IPS DF 6.9 (cell line): ENCODE data around the gene NCOA4.
"Not testable (repeated sequence)": the region's sequence is repeated elsewhere in the genome, so short reads cannot be mapped to it uniquely, and the experiment has no call there.

Source experiments
- DNase-seq: peaks from one replicate; pipeline ENCODE4 v3.0.0-alpha.2; 2013; ENCODE audit warnings: low read depth, low spot score
- H3K27ac ChIP-seq: one replicate; pipeline ENCODE4 v1.5.1; 2013; ENCODE audit warnings: low read length, control low read depth
- H3K27me3 ChIP-seq: 2 replicates; pipeline ENCODE4 v1.6.1; 2013; ENCODE audit warnings: mild to moderate bottlenecking, low read length; ENCODE audit not compliant: control insufficient read depth, insufficient read depth
- H3K36me3 ChIP-seq: 2 replicates; pipeline ENCODE4 v1.6.1; 2013; ENCODE audit warnings: low read length; ENCODE audit not compliant: control insufficient read depth, insufficient read depth
- H3K4me1 ChIP-seq: 2 replicates; pipeline ENCODE4 v1.6.1; 2013; ENCODE audit warnings: low read length; ENCODE audit not compliant: control insufficient read depth, insufficient read depth
- H3K4me3 ChIP-seq: 2 replicates; pipeline ENCODE4 v1.5.1; 2013; ENCODE audit warnings: mild to moderate bottlenecking, low read length
- H3K9me3 ChIP-seq: 2 replicates; pipeline ENCODE4 v1.6.1; 2013; ENCODE audit warnings: low read length, inconsistent platforms; ENCODE audit not compliant: control insufficient read depth, insufficient read depth
- WGBS: extraction: QIAGEN DNeasy Blood & Tissue Kit; methylation state at CpG from one replicate; pipeline ENCODE4 v1.1.7; 2013; ENCODE audit warnings: mixed read lengths, missing lambda C conversion rate; ENCODE audit not compliant: insufficient read length, insufficient coverage; 5-methylcytosine and 5-hydroxymethylcytosine counted together

Gene NCOA4

GRCh38 chr10:46052057-46052790, 21.8 kb upstream of the NCOA4 start:
- no CpG with 5 or more reads among the region's 7 CpGs for WGBS
- Histone ChIP-seq H3K27ac (no peak overlapping the region), H3K4me3 (no peak overlapping the region), H3K36me3 (no peaks in the 10 kb centered on the region), H3K9me3 (no peaks in the 10 kb centered on the region), H3K27me3 (no peaks in the 10 kb centered on the region), H3K4me1 (peaks cover 3% of the 10 kb centered on the region; the same call in 1 of the 2 replicates)
- no peak for DNase-seq

GRCh38 chr10:46050941-46051623, 20.7 kb upstream of the NCOA4 start:
- WGBS, result no CpG with 5 or more reads among the region's 11 CpGs
- Histone ChIP-seq H3K36me3 (no peaks in the 10 kb centered on the region), H3K27ac (no peak overlapping the region), H3K9me3 (no peaks in the 10 kb centered on the region), H3K27me3 (no peaks in the 10 kb centered on the region), H3K4me3 (no peak overlapping the region), H3K4me1 (peaks cover 3% of the 10 kb centered on the region; the same call in 1 of the 2 replicates)
- no peak for DNase-seq

- H3K4me3 ChIP-seq, H3K4me1 ChIP-seq, H3K9me3 ChIP-seq, H3K27ac ChIP-seq, H3K27me3 ChIP-seq, DNase-seq, H3K36me3 ChIP-seq: not testable (repeated sequence)
- WGBS, result no CpG with 5 or more reads among the region's 11 CpGs
Measured at GRCh38 chr10:46049497-46049831, 19.0 kb upstream of the NCOA4 start.

DNA sequence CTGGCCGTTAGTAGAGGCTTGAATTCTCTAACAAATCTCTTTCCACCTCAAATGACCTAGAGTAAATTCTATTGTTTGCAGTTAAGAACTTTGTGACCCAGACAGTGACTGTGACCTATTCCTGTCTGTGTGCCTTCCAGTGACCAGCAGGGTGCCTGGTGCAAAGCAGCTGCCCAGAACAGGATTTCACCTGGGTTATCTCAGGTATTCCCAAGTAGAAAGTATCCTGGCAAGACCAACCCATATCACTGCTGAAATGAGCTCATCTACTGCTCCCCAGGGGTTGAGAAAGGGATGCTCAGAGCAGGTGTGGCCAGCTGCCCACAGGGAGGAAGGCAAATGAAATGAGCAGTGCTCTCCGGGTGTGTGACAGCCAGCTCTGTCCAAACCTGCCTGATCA, 17.7 kb upstream of the NCOA4 start:
- no peak overlapping the region for H3K4me3 ChIP-seq
- H3K36me3 ChIP-seq, result no peaks in the 10 kb centered on the region
- H3K4me1 ChIP-seq, result 0 out of 2 replicates have a peak, but pooled peaks cover 2% of the 10 kb centered on the region
- no peaks in the 10 kb centered on the region for H3K9me3 ChIP-seq
- no CpG with 5 or more reads among the region's 2 CpGs for WGBS
- H3K27ac ChIP-seq, result no peak overlapping the region
- DNase-seq, result no peak
- H3K27me3 ChIP-seq, result no peaks in the 10 kb centered on the region

GRCh38 chr10:46046261-46046660, 15.8 kb upstream of the NCOA4 start, which contains the start of gene MSMB:
Gene MSMB, minus strand, starts transcription at chr10:46046269. Its CDS starts 32 bp downstream, at chr10:46046237.
- Histone ChIP-seq H3K36me3 (no peaks in the 10 kb centered on the region), H3K27me3 (no peaks in the 10 kb centered on the region), H3K9me3 (no peaks in the 10 kb centered on the region), H3K4me3 (no peak within 1 kb of the TSS), H3K27ac (no peak within 1 kb of the TSS), H3K4me1 (no peaks in the 10 kb centered on the region)
- no CpG with 5 or more reads among the region's 7 CpGs for WGBS
- no peak for DNase-seq

DNA sequence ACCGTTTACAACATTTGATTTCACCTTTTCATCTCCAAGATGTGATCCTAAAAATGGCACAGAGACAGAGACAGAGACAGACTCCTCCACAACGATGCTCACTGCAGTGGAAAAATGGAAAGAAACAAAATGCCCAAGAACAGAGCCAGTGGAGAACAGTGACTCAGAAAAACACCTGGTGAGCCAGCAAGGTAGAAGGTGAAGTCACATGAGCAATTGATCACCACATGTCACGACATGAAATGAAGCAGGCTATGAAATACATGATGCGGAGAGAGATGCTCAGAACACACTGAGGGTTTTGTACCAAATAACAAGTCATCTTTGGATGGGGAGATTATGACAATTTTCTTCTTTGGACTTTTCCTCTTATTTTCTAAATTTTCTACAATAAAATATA, 12.1 kb upstream of the NCOA4 start:
- H3K4me1 ChIP-seq, result no peaks in the 10 kb centered on the region
- H3K9me3 ChIP-seq, result no peaks in the 10 kb centered on the region
- no peak overlapping the region for H3K27ac ChIP-seq
- WGBS, result no CpG with 5 or more reads among the region's 4 CpGs
- DNase-seq, result no peak
- H3K36me3 ChIP-seq, result no peaks in the 10 kb centered on the region
- no peaks in the 10 kb centered on the region for H3K27me3 ChIP-seq
- H3K4me3 ChIP-seq, result no peak overlapping the region

GRCh38 chr10:46040004-46040403, 9.6 kb upstream of the NCOA4 start:
- H3K4me3 ChIP-seq, result no peak overlapping the region
- no peaks in the 10 kb centered on the region for H3K27me3 ChIP-seq
- no peaks in the 10 kb centered on the region for H3K9me3 ChIP-seq
- no CpG with 5 or more reads among the region's 3 CpGs for WGBS
- no peaks in the 10 kb centered on the region for H3K36me3 ChIP-seq
- no peak overlapping the region for H3K27ac ChIP-seq
- H3K4me1 ChIP-seq, result no peaks in the 10 kb centered on the region
- no peak for DNase-seq

DNA sequence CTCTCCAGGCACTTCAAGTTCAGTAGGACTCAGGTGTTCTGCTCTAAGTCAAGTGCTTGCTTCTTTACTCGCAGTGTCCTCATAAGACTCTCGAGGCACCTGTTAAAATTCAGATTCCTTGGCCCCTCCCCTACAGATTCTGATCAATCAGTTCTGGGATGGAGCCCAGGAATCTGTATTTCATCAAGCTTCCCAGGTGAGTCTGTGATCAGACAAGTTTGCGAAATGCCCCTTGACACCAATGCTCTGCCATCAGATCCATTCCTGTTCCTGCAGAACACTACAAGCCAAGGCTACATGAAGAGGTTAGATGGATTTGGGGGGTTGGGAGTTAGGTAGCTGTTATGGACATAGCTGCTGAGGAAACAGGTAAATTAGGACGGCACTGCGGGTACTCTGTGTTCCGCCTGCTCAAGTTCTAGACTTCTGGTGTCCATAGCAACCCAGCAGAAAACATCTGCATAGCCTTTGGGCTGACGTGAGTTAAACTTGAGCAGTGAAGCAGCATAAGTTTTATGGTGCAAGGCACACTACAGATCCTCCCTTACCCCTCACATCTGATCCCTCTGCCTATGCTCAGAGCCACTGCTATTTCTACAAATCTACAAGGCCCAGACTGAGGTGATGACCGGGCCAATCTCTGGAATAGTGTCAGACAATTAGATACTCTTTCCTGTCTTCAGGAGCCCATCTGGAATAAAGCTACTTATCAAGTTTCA, 6.8 kb upstream of the NCOA4 start:
- Histone ChIP-seq H3K27ac (no peak overlapping the region), H3K36me3 (no peaks in the 10 kb centered on the region), H3K4me1 (no peaks in the 10 kb centered on the region), H3K4me3 (no peak overlapping the region), H3K9me3 (no peaks in the 10 kb centered on the region), H3K27me3 (no peaks in the 10 kb centered on the region)
- WGBS, result no CpG with 5 or more reads among the region's 8 CpGs
- DNase-seq, result no peak

DNA sequence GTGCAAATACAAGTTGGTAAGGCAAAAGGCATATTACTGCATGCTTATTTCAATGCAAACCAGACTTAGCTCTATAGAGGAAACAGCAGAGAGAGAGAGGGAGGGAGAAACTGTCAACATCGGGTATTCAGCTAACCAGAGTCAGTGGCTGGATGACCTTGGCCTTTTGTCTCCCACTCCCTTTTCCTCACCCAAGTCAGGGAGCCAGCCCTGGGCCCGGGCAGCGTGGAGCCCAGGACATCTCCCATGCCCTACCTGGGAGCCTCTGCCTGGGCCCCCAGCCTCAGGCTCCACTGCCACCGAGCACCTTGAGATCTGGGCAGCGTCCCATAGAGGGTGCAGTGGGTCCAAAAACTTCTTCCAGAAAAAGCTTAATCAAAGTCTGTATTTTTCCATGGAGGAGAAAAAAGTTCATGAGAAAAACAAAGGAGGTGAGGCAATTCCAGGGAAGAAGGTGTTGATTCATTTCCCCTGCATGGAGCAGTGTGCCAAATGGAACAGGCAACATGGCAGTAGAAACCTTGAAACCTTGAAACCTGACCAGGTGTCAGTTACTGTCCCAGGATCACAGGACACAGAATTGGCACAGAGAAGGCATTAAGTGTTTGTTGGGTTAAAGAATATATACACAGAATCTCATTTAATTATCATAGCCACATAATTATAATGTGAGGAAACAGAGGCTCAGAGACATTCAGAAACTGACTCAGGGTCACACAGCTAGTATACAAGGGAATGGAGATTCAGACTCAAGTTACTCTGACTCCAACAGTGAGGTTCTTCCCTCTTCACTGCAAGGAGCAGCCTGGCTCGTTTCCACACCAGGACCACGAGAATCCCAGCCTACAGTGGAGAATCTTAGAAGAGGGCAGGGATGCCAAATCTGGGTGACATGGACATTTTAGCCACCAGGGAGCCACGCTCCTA, 5.8 kb upstream of the NCOA4 start:
- no peak for DNase-seq

GRCh38 chr10:46033602-46034011, 3.2 kb upstream of the NCOA4 start:
- Histone ChIP-seq H3K4me1 (no peaks in the 10 kb centered on the region), H3K27ac (no peak overlapping the region), H3K9me3 (no peaks in the 10 kb centered on the region), H3K4me3 (no peak overlapping the region), H3K36me3 (no peaks in the 10 kb centered on the region), H3K27me3 (no peaks in the 10 kb centered on the region)
- DNase-seq, result no peak

More for the DNA sequence above, 5.8 kb upstream of the NCOA4 start:
- Histone ChIP-seq H3K4me3 (no peak overlapping the region), H3K4me1 (no peaks in the 10 kb centered on the region), H3K27me3 (no peaks in the 10 kb centered on the region), H3K9me3 (no peaks in the 10 kb centered on the region), H3K27ac (no peak overlapping the region), H3K36me3 (no peaks in the 10 kb centered on the region)
- WGBS, result no CpG with 5 or more reads among the region's 8 CpGs
